ENCODE data around the gene SPACDR.

The SPACDR gene

GRCh38 chr7:100478958-100479660 lies 15.0 kb upstream of the SPACDR start, which contains the start of gene TSC22D4:
TSC22D4 (minus strand) TSS chr7:100479214; CDS start chr7:100478038, 1,176 bp downstream.
- DNase-seq (ENCODE audit: extremely low spot score): peak; percentile 91
- POLR2A ChIA-PET: interaction anchor here (0.6 to 1.0 kb wide), 5 partner anchors 10 to 311 kb away, joined by 3 to 5 read pairs (median 4); partner anchors contain the start of genes AGFG2 and GAL3ST4
- TF ChIP-seq, protein P1, sequence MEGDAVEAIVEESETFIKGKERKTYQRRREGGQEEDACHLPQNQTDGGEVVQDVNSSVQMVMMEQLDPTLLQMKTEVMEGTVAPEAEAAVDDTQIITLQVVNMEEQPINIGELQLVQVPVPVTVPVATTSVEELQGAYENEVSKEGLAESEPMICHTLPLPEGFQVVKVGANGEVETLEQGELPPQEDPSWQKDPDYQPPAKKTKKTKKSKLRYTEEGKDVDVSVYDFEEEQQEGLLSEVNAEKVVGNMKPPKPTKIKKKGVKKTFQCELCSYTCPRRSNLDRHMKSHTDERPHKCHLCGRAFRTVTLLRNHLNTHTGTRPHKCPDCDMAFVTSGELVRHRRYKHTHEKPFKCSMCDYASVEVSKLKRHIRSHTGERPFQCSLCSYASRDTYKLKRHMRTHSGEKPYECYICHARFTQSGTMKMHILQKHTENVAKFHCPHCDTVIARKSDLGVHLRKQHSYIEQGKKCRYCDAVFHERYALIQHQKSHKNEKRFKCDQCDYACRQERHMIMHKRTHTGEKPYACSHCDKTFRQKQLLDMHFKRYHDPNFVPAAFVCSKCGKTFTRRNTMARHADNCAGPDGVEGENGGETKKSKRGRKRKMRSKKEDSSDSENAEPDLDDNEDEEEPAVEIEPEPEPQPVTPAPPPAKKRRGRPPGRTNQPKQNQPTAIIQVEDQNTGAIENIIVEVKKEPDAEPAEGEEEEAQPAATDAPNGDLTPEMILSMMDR (IDR thresholded peaks at IDR 0.05; ENCODE audit: control extremely low read depth, extremely low read depth, low read depth, missing control alignments): no peak
- CTCF ChIA-PET: interaction anchor here (1.0 to 6.8 kb wide), 7 partner anchors 10 to 85 kb away, joined by 3 to 49 read pairs (median 4); no protein-coding TSS in a partner anchor

- POLR2A ChIA-PET: interaction anchor here (0.6 kb wide), 1 partner anchor 244 kb away, joined by 4 read pairs; no protein-coding TSS in a partner anchor
Measured at GRCh38 chr7:100477871-100478267, 13.8 kb upstream of the SPACDR start.

GRCh38 chr7:100476903-100477870 lies 13.1 kb upstream of the SPACDR start:
- CTCF ChIA-PET: interaction anchor here (0.9 to 6.8 kb wide), 9 partner anchors 8 to 248 kb away, joined by 3 to 49 read pairs (median 4); no protein-coding TSS in a partner anchor
- DNase-seq (ENCODE audit: extremely low spot score): no peak
- TF ChIP-seq, protein P1 (IDR thresholded peaks at IDR 0.05; ENCODE audit: control extremely low read depth, extremely low read depth, low read depth, missing control alignments): peak; percentile 53
- POLR2A ChIA-PET: no interaction called here

More at GRCh38 chr7:100477871-100478267, 13.8 kb upstream of the SPACDR start:
- TF ChIP-seq, protein P1 (IDR thresholded peaks at IDR 0.05; ENCODE audit: control extremely low read depth, extremely low read depth, low read depth, missing control alignments): no peak
- CTCF ChIA-PET: interaction anchor here (0.9 to 6.8 kb wide), 8 partner anchors 8 to 215 kb away, joined by 3 to 49 read pairs (median 4); no protein-coding TSS in a partner anchor
- no peak for DNase-seq (ENCODE audit: extremely low spot score)

DNA sequence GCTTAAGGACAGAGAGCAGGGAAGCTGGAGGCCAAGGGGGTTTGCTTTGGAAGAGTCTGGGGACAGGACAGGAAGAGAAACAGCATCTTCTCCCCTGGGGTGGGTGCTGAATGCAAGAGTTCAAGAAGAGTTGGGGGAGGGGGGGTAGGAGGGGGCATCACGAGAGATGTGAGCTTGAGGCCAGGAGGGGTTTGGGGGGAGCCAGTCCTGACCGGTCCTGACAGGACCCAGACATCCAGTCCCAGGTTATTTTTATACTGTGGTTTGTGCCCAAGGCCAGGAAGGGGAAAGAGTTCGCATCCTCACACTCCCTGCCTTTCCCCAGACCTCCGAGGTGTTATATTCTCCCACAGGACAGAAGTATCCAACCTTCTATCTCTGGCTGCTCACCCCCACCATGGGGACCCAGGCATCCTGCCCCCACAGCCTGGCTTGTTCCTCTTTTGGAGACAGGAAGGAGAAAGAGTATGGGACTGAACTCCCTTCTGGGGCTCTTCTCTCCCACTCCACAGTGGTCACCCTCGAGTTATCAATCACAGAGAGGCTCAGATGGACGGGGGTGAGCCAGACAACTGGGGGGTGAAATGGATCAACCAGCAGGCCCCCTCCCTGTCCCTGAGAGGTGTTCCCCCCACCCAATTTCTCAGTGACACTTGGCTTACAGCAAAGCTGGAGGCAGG lies 12.2 kb upstream of the SPACDR start:
- DNase-seq (ENCODE audit: extremely low spot score): no peak
- TF ChIP-seq, protein P1 (IDR thresholded peaks at IDR 0.05; ENCODE audit: control extremely low read depth, extremely low read depth, low read depth, missing control alignments): no peak
- ChIA-PET POLR2A (no interaction called here), CTCF (interaction anchor here (0.9 to 6.8 kb wide), 5 partner anchors 51 to 249 kb away, joined by 3 to 49 read pairs (median 3); no protein-coding TSS in a partner anchor)

GRCh38 chr7:100475549-100475948 lies 11.5 kb upstream of the SPACDR start:
- peak; percentile 59 for DNase-seq (ENCODE audit: extremely low spot score)
- CTCF ChIA-PET: interaction anchor here (1.1 to 6.8 kb wide), 3 partner anchors 52 to 250 kb away, joined by 3 to 49 read pairs (median 4); no protein-coding TSS in a partner anchor
- POLR2A ChIA-PET: interaction anchor here (0.6 kb wide), 2 partner anchors 74 to 150 kb away, joined by 5 to 10 read pairs; no protein-coding TSS in a partner anchor

More at GRCh38 chr7:100475549-100475948, 11.5 kb upstream of the SPACDR start:
- TF ChIP-seq, protein P1 (IDR thresholded peaks at IDR 0.05; ENCODE audit: control extremely low read depth, extremely low read depth, low read depth, missing control alignments): no peak

All from GM10248 (cell line).